A549 (cell line): ENCODE results near the gene ELOVL3.

Experiments
- CBX8 ChIP-seq: fragments of 200-600 bp; sonication (generic); IDR thresholded peaks from 2 replicates; pipeline ENCODE4 v1.6.1; 2016
- CTCF ChIP-seq: fragments of >200 bp; sonication (Bioruptor Twin); formaldehyde crosslinking; IDR thresholded peaks from 3 replicates; pipeline ENCODE4 v1.5.1; 2016
- HMGXB4 ChIP-seq: fragments of 250-450 bp; sonication (Bioruptor Pico); IDR thresholded peaks from 2 replicates; pipeline ENCODE4 v1.5.0; 2021; ENCODE audit warnings: mild to moderate bottlenecking, moderate library complexity, borderline replicate concordance
- JUN ChIP-seq, 2 experiments: fragments of >200 bp; sonication (Bioruptor Twin); formaldehyde crosslinking; IDR thresholded peaks; 2 replicates in 1 of 2; 3 replicates in 1 of 2; pipeline ENCODE4 v1.6.1; 2016 to 2017
- KDM1A ChIP-seq: fragments of 200-600 bp; sonication (generic); IDR thresholded peaks from 2 replicates; pipeline ENCODE4 v1.6.1; 2016; ENCODE audit warnings: low read depth, mild to moderate bottlenecking
- PBX3 ChIP-seq: IDR thresholded peaks from 2 replicates; pipeline ENCODE4 v1.6.1; 2012
- POLR2A ChIP-seq: IDR thresholded peaks from 2 replicates; pipeline ENCODE4 v1.6.1; 2012; ENCODE audit warnings: mild to moderate bottlenecking, low read length
- RCOR1 ChIP-seq: fragments of 150-350 bp; IDR thresholded peaks from 2 replicates; pipeline ENCODE4 v1.6.1; 2014; ENCODE audit warnings: antibody characterized with exemption, low read length, low read depth
- REST ChIP-seq: fragments of 200-600 bp; sonication (generic); IDR thresholded peaks from 2 replicates; pipeline ENCODE4 v1.6.1; 2016; ENCODE audit warnings: antibody characterized with exemption, mild to moderate bottlenecking, moderate library complexity
- TP53 ChIP-seq: fragments of 250-450 bp; sonication (Bioruptor Pico); IDR thresholded peaks from 2 replicates; pipeline ENCODE4 v1.5.0; 2021; ENCODE audit warnings: mild to moderate bottlenecking, moderate library complexity
- ZC3H11A ChIP-seq: fragments of 450-650 bp; IDR thresholded peaks from 2 replicates; pipeline ENCODE4 v1.6.1; 2014; ENCODE audit warnings: antibody characterized with exemption, mild to moderate bottlenecking

GRCh38 chr10:102196893-102197292 lies 29.2 kb upstream of the ELOVL3 start:
- TF ChIP-seq CTCF, result no peak
- TF ChIP-seq ZC3H11A, result no peak
- no peak for TF ChIP-seq POLR2A
- TF ChIP-seq CBX8, result no peak
- TF ChIP-seq KDM1A, result no peak
- TF ChIP-seq REST, result no peak
- no peak for TF ChIP-seq JUN (IDR thresholded peaks at IDR 0.05)
- no peak for TF ChIP-seq RCOR1
- no peak for TF ChIP-seq PBX3
- TF ChIP-seq TP53 (CRISPR knock-in tag), result no peak
- TF ChIP-seq HMGXB4, result no peak
